ENCODE measurements around the gene MROH7. TPM values are rescaled to one million over a fixed set of nuclear protein-coding genes. Genes with fewer than 3 reads are reported as not detected.
A peak's percentile ranks its signal among the peaks of the same experiment; 100 is the strongest.

MROH7 gene
- polyA plus RNA-seq, 3 donors: 1.1 TPM; not detected in 2

GRCh38 chr1:54703471-54703870 is 61.9 kb downstream of the MROH7 start:
- Mint-ChIP-seq H3K36me3 (no peaks in the 10 kb centered on the region), H3K4me1 (no peaks in the 10 kb centered on the region), H3K4me3 (no peak overlapping the region), H3K27me3 (ENCODE audit: low read depth in 3 of 3) (peaks cover 0 to 3% (median 2%) of the 10 kb centered on the region in 3 donors), H3K27ac (peak overlapping the region in 1 of 7 donors; percentile 65), H3K9me3 (no peaks in the 10 kb centered on the region)
- Histone ChIP-seq H3K9ac (ENCODE audit: insufficient read depth, low read length, poor library complexity, severe bottlenecking) (no peak overlapping the region), H3K9me3 (replicated peaks in 1 of 2; ENCODE audit: control insufficient read depth in 1 of 2, insufficient read depth in 1 of 2, low read length in 2 of 2) (no peaks in the 10 kb centered on the region), H3K27ac (ENCODE audit: low read depth in 1 of 2, low read length in 2 of 2) (no peak overlapping the region), H3K4me3 (replicated peaks in 1 of 3; ENCODE audit: low read depth in 2 of 3, low read length in 3 of 3) (no peak overlapping the region), H3K36me3 (replicated peaks in 1 of 2; ENCODE audit: control insufficient read depth in 1 of 2, insufficient read depth in 2 of 2, low read length in 2 of 2) (no peaks in the 10 kb centered on the region), H3K4me1 (ENCODE audit: control insufficient read depth in 1 of 2, insufficient read depth in 2 of 2, low read length in 2 of 2) (no peaks in the 10 kb centered on the region), H3K79me2 (ENCODE audit: insufficient read depth, low read length) (no peaks in the 10 kb centered on the region), H2AFZ (ENCODE audit: insufficient read depth, low read depth, low read length, poor library complexity, severe bottlenecking) (no peak overlapping the region), H4K20me1 (ENCODE audit: insufficient read depth, low read length) (no peaks in the 10 kb centered on the region), H3K4me2 (replicated peaks; ENCODE audit: extremely low read depth, low read length, poor library complexity, severe bottlenecking) (no peak overlapping the region), H3K27me3 (ENCODE audit: control insufficient read depth in 2 of 2, insufficient read depth in 2 of 2, low read length in 2 of 2) (no peaks in the 10 kb centered on the region)
- intact Hi-C loops (cut with micrococcal nuclease): no loop called here
- no peak for DNase-seq
- 91% methylated on average over 1 of the region's 10 CpGs for WGBS (ENCODE audit: insufficient coverage)
- TF ChIP-seq CTCF (IDR thresholded peaks at IDR 0.05): no peak

- peaks cover 0 to 3% (median 2%) of the 10 kb centered on the region in 3 donors for H3K27me3 Mint-ChIP-seq (ENCODE audit: low read depth in 3 of 3)
- no peak overlapping the region for H2AFZ ChIP-seq (ENCODE audit: insufficient read depth, low read depth, low read length, poor library complexity, severe bottlenecking)
- no peak overlapping the region for H3K9ac ChIP-seq (ENCODE audit: insufficient read depth, low read length, poor library complexity, severe bottlenecking)
- no peak overlapping the region for H3K27ac ChIP-seq (ENCODE audit: low read depth in 1 of 2, low read length in 2 of 2)
- H3K27me3 ChIP-seq (ENCODE audit: control insufficient read depth in 2 of 2, insufficient read depth in 2 of 2, low read length in 2 of 2): no peaks in the 10 kb centered on the region
- no peak overlapping the region for H3K4me3 ChIP-seq (replicated peaks in 1 of 3; ENCODE audit: low read depth in 2 of 3, low read length in 3 of 3)
- WGBS (ENCODE audit: insufficient coverage): 86% methylated on average over 1 of the region's 2 CpGs
- no peaks in the 10 kb centered on the region for H4K20me1 ChIP-seq (ENCODE audit: insufficient read depth, low read length)
- no peak for TF ChIP-seq CTCF (IDR thresholded peaks at IDR 0.05)
- no peaks in the 10 kb centered on the region for H3K36me3 Mint-ChIP-seq
- H3K27ac Mint-ChIP-seq: peak overlapping the region in 1 of 7 donors; percentile 11
- intact Hi-C loops (cut with micrococcal nuclease): no loop called here
- no peaks in the 10 kb centered on the region for H3K9me3 Mint-ChIP-seq
- DNase-seq: no peak
- H3K4me3 Mint-ChIP-seq: peak overlapping the region in 1 of 2 donors; percentile 4
- H3K4me2 ChIP-seq (replicated peaks; ENCODE audit: extremely low read depth, low read length, poor library complexity, severe bottlenecking): no peak overlapping the region
- H3K79me2 ChIP-seq (ENCODE audit: insufficient read depth, low read length): no peaks in the 10 kb centered on the region
- H3K36me3 ChIP-seq (replicated peaks in 1 of 2; ENCODE audit: control insufficient read depth in 1 of 2, insufficient read depth in 2 of 2, low read length in 2 of 2): no peaks in the 10 kb centered on the region
- no peaks in the 10 kb centered on the region for H3K4me1 ChIP-seq (ENCODE audit: control insufficient read depth in 1 of 2, insufficient read depth in 2 of 2, low read length in 2 of 2)
- no peaks in the 10 kb centered on the region for H3K4me1 Mint-ChIP-seq
- H3K9me3 ChIP-seq (replicated peaks in 1 of 2; ENCODE audit: control insufficient read depth in 1 of 2, insufficient read depth in 1 of 2, low read length in 2 of 2): no peaks in the 10 kb centered on the region
Measured at GRCh38 chr1:54705153-54705552, 63.6 kb downstream of the MROH7 start.
